Right lobe of liver (tissue), 6 donors: ENCODE results near the gene DBR1. TPM values are rescaled to one million over a fixed set of nuclear protein-coding genes. Genes with fewer than 3 reads are reported as not detected.
A peak's percentile ranks its signal among the peaks of the same experiment; 100 is the strongest.

Experiments
- ATAC-seq, 4 donors: fragments of 200-7000 bp; cut with Tn5 transposase; one replicate each; pipeline ENCODE4 v1.9.1; 2020; ENCODE audit warnings: mild to moderate bottlenecking in 4 of 4, moderate library complexity in 4 of 4
- DNase-seq, 3 donors: peaks; one replicate each; pipeline ENCODE4 v3.0.0-alpha.2; 2020
- H3K27ac ChIP-seq, 3 donors: fragments of 200-600 bp; one replicate each; pipeline ENCODE4 v1.8.0; 2022
- H3K27me3 ChIP-seq, 2 donors: fragments of 200-600 bp; one replicate each; pipeline ENCODE4 v1.8.0; 2022
- H3K36me3 ChIP-seq, 4 donors: fragments of 200-600 bp; sonication (generic) in 1 of 4; one replicate each; pipeline versions ENCODE4 v1.5.1 to v1.8.0; 2017 to 2022; ENCODE audit warnings: control low read depth in 1 of 4
- H3K4me1 ChIP-seq, 4 donors: fragments of 200-600 bp; sonication (generic) in 1 of 4; one replicate each; pipeline versions ENCODE4 v1.5.1 to v1.8.0; 2017 to 2022; ENCODE audit warnings: control low read depth in 1 of 4
- H3K4me3 ChIP-seq, 3 donors: fragments of 200-600 bp; one replicate each; pipeline ENCODE4 v1.8.0; 2022
- H3K9me3 ChIP-seq, 4 donors: fragments of 200-600 bp; sonication (generic) in 1 of 4; one replicate each; pipeline versions ENCODE4 v1.5.1 to v1.8.0; 2017 to 2022; ENCODE audit warnings: control low read depth in 1 of 4
- CTCF ChIP-seq, 4 donors: fragments of 200-600 bp in 3 of 4; fragments of 450-650 bp in 1 of 4; IDR thresholded peaks; one replicate each; pipeline versions ENCODE4 v1.5.1 to v1.8.0; 2016 to 2022; ENCODE audit warnings: antibody characterized with exemption in 4 of 4, mild to moderate bottlenecking in 2 of 4
- POLR2A ChIP-seq: fragments of 450-650 bp; IDR thresholded peaks from one replicate; pipeline ENCODE4 v1.6.1; 2017; ENCODE audit warnings: antibody characterized with exemption, mild to moderate bottlenecking
- WGBS: methylation state at CpG from one replicate; pipeline ENCODE4 v1.1.6; 2018; ENCODE audit warnings: low coverage, low lambda C conversion rate; ENCODE audit not compliant: insufficient coverage; ENCODE audit errors: missing lambda C conversion rate; 5-methylcytosine and 5-hydroxymethylcytosine counted together
- intact Hi-C, 2 donors: fragments of 100-400 bp; cut with DNase I; formaldehyde crosslinking; loops; one replicate each; pipeline versions ENCODE4 v1.11.2 to v1.14.1; 2022
- total RNA-seq, 6 experiments: library from RNA; depleted of rRNA in 2 of 6; stranded (reverse); fragments of >200 nt in 2 of 6; fragmentation: NEBNext Ultra II Directional in 3 of 6; extraction: Animal tissue kit (Norgen Biotek cat#: 25700) in 3 of 6; gene quantifications; one replicate each; pipeline versions ENCODE4 v1.1.0 to v1.2.4, GENCODE V29; 2016 to 2023
- donor health status: DM: no; HTN: yes; CAD: no.
- donor health status: DM: no; HTN: no; CAD: no.
- donor health status: DM: no; HTN: no; CAD: no.
- donor health status: DM: no; HTN: yes; CAD: no.
- donor health status: DM: no; HTN: yes; CAD: no.

Gene DBR1
- total RNA-seq, 6 experiments from 2014 or later: 3.2 to 6.1 (median 4.6) TPM

- intact Hi-C loops: no loop called here
- no peak overlapping the region for H3K27ac ChIP-seq
- 45% methylated on average over 5 of the region's 10 CpGs for WGBS
Measured at GRCh38 chr3:138124706-138125355, 49.9 kb downstream of the DBR1 start.

GRCh38 chr3:138124188-138124587, 50.5 kb downstream of the DBR1 start:
- intact Hi-C loops: no loop called here
- DNase-seq: no peak
- Histone ChIP-seq H3K36me3 (no peaks in the 10 kb centered on the region), H3K4me3 (no peak overlapping the region), H3K27me3 (no peaks in the 10 kb centered on the region), H3K27ac (no peak overlapping the region), H3K4me1 (no peaks in the 10 kb centered on the region), H3K9me3 (no peaks in the 10 kb centered on the region)
- peak in 3 of 4 donors; percentile 32 to 51 (median 35) for ATAC-seq
- WGBS: 58% methylated on average over 3 of the region's 6 CpGs
- TF ChIP-seq POLR2A (no peak), CTCF (IDR thresholded peaks at IDR 0.05) (no peak)

More at GRCh38 chr3:138124706-138125355, 49.9 kb downstream of the DBR1 start:
- ATAC-seq (peak in 2 of 4 donors; percentile 24), DNase-seq (no peak)
- Histone ChIP-seq H3K9me3 (no peaks in the 10 kb centered on the region), H3K27me3 (no peaks in the 10 kb centered on the region), H3K4me3 (no peak overlapping the region), H3K4me1 (no peaks in the 10 kb centered on the region), H3K36me3 (no peaks in the 10 kb centered on the region)
- TF ChIP-seq POLR2A (no peak), CTCF (IDR thresholded peaks at IDR 0.05) (no peak)

- 47% methylated on average over 4 of the region's 4 CpGs for WGBS
- Histone ChIP-seq H3K36me3 (no peaks in the 10 kb centered on the region), H3K4me1 (peaks cover 0 to 4% (median 0%) of the 10 kb centered on the region in 4 donors), H3K9me3 (no peaks in the 10 kb centered on the region), H3K27ac (no peak overlapping the region), H3K4me3 (no peak overlapping the region), H3K27me3 (no peaks in the 10 kb centered on the region)
- no peak for DNase-seq
- ATAC-seq: no peak
- intact Hi-C loops: loop anchor here (5.0 kb wide), 1 partner anchor 52 kb away; no protein-coding TSS in a partner anchor
- no peak for TF ChIP-seq CTCF (IDR thresholded peaks at IDR 0.05)
- no peak for TF ChIP-seq POLR2A
Measured at GRCh38 chr3:138119423-138119766, 55.3 kb downstream of the DBR1 start.

GRCh38 chr3:138118612-138119422, 55.9 kb downstream of the DBR1 start:
- Histone ChIP-seq H3K4me1 (peaks cover 0 to 4% (median 0%) of the 10 kb centered on the region in 4 donors), H3K9me3 (no peaks in the 10 kb centered on the region), H3K36me3 (no peaks in the 10 kb centered on the region), H3K27me3 (no peaks in the 10 kb centered on the region), H3K27ac (no peak overlapping the region), H3K4me3 (no peak overlapping the region)
- 11% methylated on average over 6 of the region's 8 CpGs for WGBS
- intact Hi-C loops: loop anchor here (5.0 kb wide), 1 partner anchor 52 kb away; no protein-coding TSS in a partner anchor
- peak; percentile 68 to 69 (median 68) for DNase-seq
- peak; percentile 68 to 81 (median 76) for TF ChIP-seq CTCF (IDR thresholded peaks at IDR 0.05)
- TF ChIP-seq POLR2A: no peak
- peak; percentile 81 to 88 (median 86) for ATAC-seq
